Karpas-422 (cell line): ENCODE results near the gene POMC. TPM values are rescaled to one million over a fixed set of nuclear protein-coding genes. Genes with fewer than 3 reads are reported as not detected.
"Not testable (repeated sequence)": the region's sequence is repeated elsewhere in the genome, so short reads cannot be mapped to it uniquely, and the experiment has no call there.

Experiments
- DNase-seq: peaks from one replicate; pipeline ENCODE4 v3.0.0-alpha.2; 2015
- H2AFZ ChIP-seq: fragments of 200-600 bp; sonication (generic); 2 replicates; pipeline ENCODE4 v1.6.1; 2014; ENCODE audit warnings: antibody characterized with exemption, low read length, mixed read lengths
- H3K27ac ChIP-seq: fragments of 200-600 bp; sonication (generic); 2 replicates; pipeline ENCODE4 v1.5.1; 2014; ENCODE audit warnings: mild to moderate bottlenecking, low read length, moderate library complexity
- H3K27me3 ChIP-seq: fragments of 200-600 bp; sonication (generic); 2 replicates; pipeline ENCODE4 v1.6.1; 2014; ENCODE audit warnings: low read length, mixed read lengths
- H3K36me3 ChIP-seq: fragments of 200-600 bp; sonication (generic); 2 replicates; pipeline ENCODE4 v1.6.1; 2014; ENCODE audit warnings: low read length, mixed read lengths; ENCODE audit not compliant: insufficient read depth
- H3K4me1 ChIP-seq: fragments of 200-600 bp; sonication (generic); 2 replicates; pipeline ENCODE4 v1.6.1; 2014; ENCODE audit warnings: mild to moderate bottlenecking, low read length, mixed read lengths
- H3K4me2 ChIP-seq: fragments of 200-600 bp; sonication (generic); 2 replicates; pipeline ENCODE4 v1.6.1; 2014; ENCODE audit warnings: low read length, low read depth, mild to moderate bottlenecking; ENCODE audit not compliant: poor library complexity, severe bottlenecking
- H3K4me3 ChIP-seq: fragments of 200-600 bp; sonication (generic); 2 replicates; pipeline ENCODE4 v1.5.1; 2014; ENCODE audit warnings: mild to moderate bottlenecking, antibody characterized with exemption, low read length, mixed read lengths
- H3K79me2 ChIP-seq: fragments of 200-600 bp; sonication (generic); 2 replicates; pipeline ENCODE4 v1.6.1; 2014; ENCODE audit warnings: mild to moderate bottlenecking, low read length, mixed read lengths
- H3K9ac ChIP-seq: fragments of 200-600 bp; sonication (generic); 2 replicates; pipeline ENCODE4 v1.6.0; 2014; ENCODE audit warnings: low read length
- H3K9me2 ChIP-seq: fragments of 200-600 bp; sonication (generic), shearing (Covaris generic); replicated peaks from 2 replicates; pipeline ENCODE4 v1.6.0; 2014; ENCODE audit warnings: mild to moderate bottlenecking, low read length, moderate library complexity; ENCODE audit not compliant: insufficient read depth
- H3K9me3 ChIP-seq: fragments of 300-700, 200-600 bp; sonication (generic); 2 replicates; pipeline ENCODE4 v1.6.1; 2014; ENCODE audit warnings: low read length, mixed read lengths
- H4K20me1 ChIP-seq: fragments of 200-600 bp; sonication (generic); 2 replicates; pipeline ENCODE4 v1.6.1; 2014; ENCODE audit warnings: mild to moderate bottlenecking, antibody characterized with exemption, low read length, low read depth; ENCODE audit not compliant: insufficient read depth
- total RNA-seq: library from RNA; depleted of rRNA; stranded (reverse); fragments of >200 nt; shearing (Covaris generic); gene quantifications from 2 replicates; pipeline ENCODE4 v1.2.3, GENCODE V29; 2014; ENCODE audit warnings: low replicate concordance

The POMC gene
- total RNA-seq, 1 experiment from 2014 or later, result 0.45 TPM

- not testable (repeated sequence) for H3K9me2 ChIP-seq, H3K27ac ChIP-seq, H4K20me1 ChIP-seq, H3K4me1 ChIP-seq, H3K4me2 ChIP-seq, H3K4me3 ChIP-seq, H3K27me3 ChIP-seq, H2AFZ ChIP-seq, H3K36me3 ChIP-seq, H3K79me2 ChIP-seq, H3K9me3 ChIP-seq, DNase-seq, H3K9ac ChIP-seq
Observed at GRCh38 chr2:25127071-25127470, 41.3 kb downstream of the POMC start.

- no peak overlapping the region for H3K9ac ChIP-seq
- no peaks in the 10 kb centered on the region for H3K9me3 ChIP-seq
- H2AFZ ChIP-seq, result no peak overlapping the region
- H3K79me2 ChIP-seq, result no peaks in the 10 kb centered on the region
- H3K4me1 ChIP-seq, result peaks cover 3% of the 10 kb centered on the region; the same call in 1 of the 2 replicates
- no peak overlapping the region for H3K4me2 ChIP-seq
- no peak overlapping the region for H3K27ac ChIP-seq
- H4K20me1 ChIP-seq, result no peaks in the 10 kb centered on the region
- no peak overlapping the region for H3K4me3 ChIP-seq
- H3K36me3 ChIP-seq, result no peaks in the 10 kb centered on the region
- DNase-seq, result no peak
- no peaks in the 10 kb centered on the region for H3K9me2 ChIP-seq
- no peaks in the 10 kb centered on the region for H3K27me3 ChIP-seq
Observed at GRCh38 chr2:25125976-25126375, 42.4 kb downstream of the POMC start.

- Histone ChIP-seq H4K20me1 (no peaks in the 10 kb centered on the region), H3K9ac (no peak overlapping the region), H3K4me3 (no peak overlapping the region), H3K27ac (no peak overlapping the region), H2AFZ (no peak overlapping the region), H3K79me2 (no peaks in the 10 kb centered on the region), H3K9me3 (no peaks in the 10 kb centered on the region), H3K36me3 (no peaks in the 10 kb centered on the region), H3K27me3 (no peaks in the 10 kb centered on the region), H3K4me1 (peaks cover 3% of the 10 kb centered on the region; the same call in 1 of the 2 replicates), H3K9me2 (no peaks in the 10 kb centered on the region), H3K4me2 (no peak overlapping the region)
- DNase-seq, result no peak
Observed at GRCh38 chr2:25125189-25125588, 43.2 kb downstream of the POMC start.

- H3K27me3 ChIP-seq, result no peaks in the 10 kb centered on the region
- no peaks in the 10 kb centered on the region for H3K9me3 ChIP-seq
- no peaks in the 10 kb centered on the region for H3K36me3 ChIP-seq
- H3K4me3 ChIP-seq, result no peak overlapping the region
- H3K4me2 ChIP-seq, result no peak overlapping the region
- no peak overlapping the region for H3K9ac ChIP-seq
- no peaks in the 10 kb centered on the region for H4K20me1 ChIP-seq
- H2AFZ ChIP-seq, result no peak overlapping the region
- H3K4me1 ChIP-seq, result no peaks in the 10 kb centered on the region
- H3K79me2 ChIP-seq, result no peaks in the 10 kb centered on the region
- no peaks in the 10 kb centered on the region for H3K9me2 ChIP-seq
- no peak overlapping the region for H3K27ac ChIP-seq
- no peak for DNase-seq
Observed at GRCh38 chr2:25123682-25124081, 44.7 kb downstream of the POMC start.

- no peaks in the 10 kb centered on the region for H4K20me1 ChIP-seq
- no peak overlapping the region for H3K27ac ChIP-seq
- DNase-seq, result no peak
- no peak overlapping the region for H2AFZ ChIP-seq
- H3K9ac ChIP-seq, result no peak overlapping the region
- H3K4me3 ChIP-seq, result no peak overlapping the region
- H3K27me3 ChIP-seq, result no peaks in the 10 kb centered on the region
- no peaks in the 10 kb centered on the region for H3K9me3 ChIP-seq
- H3K4me1 ChIP-seq, result no peaks in the 10 kb centered on the region
- no peaks in the 10 kb centered on the region for H3K9me2 ChIP-seq
- H3K79me2 ChIP-seq, result no peaks in the 10 kb centered on the region
- no peak overlapping the region for H3K4me2 ChIP-seq
- H3K36me3 ChIP-seq, result no peaks in the 10 kb centered on the region
Observed at GRCh38 chr2:25122367-25122766, 46.0 kb downstream of the POMC start.

GRCh38 chr2:25119263-25119662 is 49.1 kb downstream of the POMC start:
- H3K27ac ChIP-seq, result no peak overlapping the region

GRCh38 chr2:25116956-25117355 is 51.4 kb downstream of the POMC start:
- Histone ChIP-seq H4K20me1 (no peaks in the 10 kb centered on the region), H3K9me3 (no peaks in the 10 kb centered on the region), H3K27ac (no peak overlapping the region), H3K36me3 (no peaks in the 10 kb centered on the region), H3K27me3 (no peaks in the 10 kb centered on the region), H3K4me3 (no peak overlapping the region), H3K9me2 (no peaks in the 10 kb centered on the region), H3K4me1 (no peaks in the 10 kb centered on the region), H3K9ac (no peak overlapping the region), H3K4me2 (no peak overlapping the region), H2AFZ (no peak overlapping the region), H3K79me2 (no peaks in the 10 kb centered on the region)
- DNase-seq, result no peak

More at GRCh38 chr2:25119263-25119662, 49.1 kb downstream of the POMC start:
- H3K36me3 ChIP-seq, result no peaks in the 10 kb centered on the region
- H2AFZ ChIP-seq, result no peak overlapping the region
- H3K9me2 ChIP-seq, result no peaks in the 10 kb centered on the region
- H3K79me2 ChIP-seq, result no peaks in the 10 kb centered on the region
- no peak overlapping the region for H3K9ac ChIP-seq
- H4K20me1 ChIP-seq, result no peaks in the 10 kb centered on the region
- no peak overlapping the region for H3K4me3 ChIP-seq
- no peaks in the 10 kb centered on the region for H3K9me3 ChIP-seq
- H3K4me1 ChIP-seq, result no peaks in the 10 kb centered on the region
- H3K4me2 ChIP-seq, result no peak overlapping the region
- H3K27me3 ChIP-seq, result no peaks in the 10 kb centered on the region
- no peak for DNase-seq

- Histone ChIP-seq H3K4me1 (no peaks in the 10 kb centered on the region), H3K9ac (no peak overlapping the region), H3K27me3 (no peaks in the 10 kb centered on the region), H3K9me3 (no peaks in the 10 kb centered on the region), H3K4me3 (no peak overlapping the region), H3K4me2 (no peak overlapping the region), H3K36me3 (no peaks in the 10 kb centered on the region), H3K79me2 (no peaks in the 10 kb centered on the region), H3K27ac (no peak overlapping the region), H3K9me2 (no peaks in the 10 kb centered on the region), H4K20me1 (no peaks in the 10 kb centered on the region), H2AFZ (no peak overlapping the region)
- DNase-seq, result no peak
Observed at GRCh38 chr2:25115902-25116301, 52.5 kb downstream of the POMC start.
